SK-N-SH treated with all-trans-retinoic acid at 6 μM for 48 hours (cell line): ENCODE data around the gene GPC6.

Experiments
- ARNTL ChIP-seq: fragments of 450-650 bp; formaldehyde crosslinking; IDR thresholded peaks from 2 replicates; pipeline ENCODE4 v1.5.0; 2020; ENCODE audit warnings: low read depth, mild to moderate bottlenecking, moderate library complexity, borderline replicate concordance
- GLIS3 ChIP-seq: fragments of 250-450 bp; sonication (Bioruptor Pico); IDR thresholded peaks from 2 replicates; pipeline ENCODE4 v1.5.0; 2020; ENCODE audit warnings: mild to moderate bottlenecking, moderate library complexity

- no peak for TF ChIP-seq GLIS3 (CRISPR knock-in tag)
- no peak for TF ChIP-seq ARNTL (CRISPR knock-in tag)
Observed at GRCh38 chr13:93193682-93194081, 32.9 kb upstream of the GPC6 start.
